Adipocyte (in vitro differentiated cells): Measurements from ENCODE around the gene MYCBP2.
A peak's percentile ranks its signal among the peaks of the same experiment; 100 is the strongest.
"Not testable (repeated sequence)": the region's sequence is repeated elsewhere in the genome, so short reads cannot be mapped to it uniquely, and the experiment has no call there.

ENCODE experiments used
- DNase-seq: peaks from one replicate; pipeline ENCODE4 v3.0.0-alpha.2; 2015; ENCODE audit warnings: low read depth
- H3K27me3 ChIP-seq: replicated peaks from 2 replicates; pipeline ENCODE4 v1.7.0; 2013; ENCODE audit warnings: mild to moderate bottlenecking, low read length, moderate library complexity; ENCODE audit not compliant: control insufficient read depth, insufficient read depth
- H3K36me3 ChIP-seq: 2 replicates; pipeline ENCODE4 v1.7.0; 2013; ENCODE audit warnings: low read length, mild to moderate bottlenecking, moderate library complexity; ENCODE audit not compliant: control insufficient read depth, insufficient read depth, severe bottlenecking
- H3K4me1 ChIP-seq: 2 replicates; pipeline ENCODE4 v1.7.0; 2013; ENCODE audit warnings: mild to moderate bottlenecking, low read length, moderate library complexity; ENCODE audit not compliant: control insufficient read depth, insufficient read depth
- H3K4me3 ChIP-seq: 2 replicates; pipeline ENCODE4 v1.7.0; 2013; ENCODE audit warnings: mild to moderate bottlenecking, low read length, moderate library complexity
- H3K9ac ChIP-seq: 2 replicates; pipeline ENCODE4 v1.7.0; 2013; ENCODE audit warnings: mild to moderate bottlenecking, low read length, moderate library complexity
- H3K9me3 ChIP-seq: 2 replicates; pipeline ENCODE4 v1.7.0; 2013; ENCODE audit warnings: mild to moderate bottlenecking, low read length, moderate library complexity; ENCODE audit not compliant: control insufficient read depth

Gene MYCBP2

GRCh38 chr13:77009011-77009410 is 317.9 kb downstream of the MYCBP2 start:
- Histone ChIP-seq H3K36me3 (peaks cover 74% of the 10 kb centered on the region), H3K9ac (no peak overlapping the region), H3K4me1 (peaks cover 4% of the 10 kb centered on the region), H3K9me3 (no peaks in the 10 kb centered on the region), H3K27me3 (no peaks in the 10 kb centered on the region), H3K4me3 (no peak overlapping the region)
- no peak for DNase-seq

GRCh38 chr13:77008337-77008736 is 318.6 kb downstream of the MYCBP2 start:
- DNase-seq, H3K4me1 ChIP-seq, H3K9ac ChIP-seq, H3K9me3 ChIP-seq, H3K27me3 ChIP-seq, H3K4me3 ChIP-seq: not testable (repeated sequence)
- H3K36me3 ChIP-seq = peaks cover 74% of the 10 kb centered on the region

GRCh38 chr13:77002590-77003190 is 324.2 kb downstream of the MYCBP2 start:
- peak; percentile 76 for DNase-seq
- H3K27me3 ChIP-seq = no peaks in the 10 kb centered on the region
- H3K9me3 ChIP-seq = no peaks in the 10 kb centered on the region
- H3K4me3 ChIP-seq = no peak overlapping the region
- no peak overlapping the region for H3K9ac ChIP-seq
- peaks cover 36% of the 10 kb centered on the region for H3K4me1 ChIP-seq
- peaks cover 44% of the 10 kb centered on the region for H3K36me3 ChIP-seq

- peaks cover 36% of the 10 kb centered on the region for H3K4me1 ChIP-seq
- no peaks in the 10 kb centered on the region for H3K27me3 ChIP-seq
- DNase-seq = no peak
- peaks cover 40% of the 10 kb centered on the region for H3K36me3 ChIP-seq
- H3K9ac ChIP-seq = no peak overlapping the region
- no peaks in the 10 kb centered on the region for H3K9me3 ChIP-seq
- H3K4me3 ChIP-seq = no peak overlapping the region
These were observed 324.8 kb downstream of the MYCBP2 start for GRCh38 chr13:77001963-77002587.

GRCh38 chr13:77001540-77001939 is 325.4 kb downstream of the MYCBP2 start:
- DNase-seq = no peak
- Histone ChIP-seq H3K4me3 (no peak overlapping the region), H3K9ac (no peak overlapping the region), H3K27me3 (no peaks in the 10 kb centered on the region), H3K4me1 (peaks cover 36% of the 10 kb centered on the region), H3K36me3 (peaks cover 36% of the 10 kb centered on the region), H3K9me3 (no peaks in the 10 kb centered on the region)

- no peak for DNase-seq
- Histone ChIP-seq H3K27me3 (no peaks in the 10 kb centered on the region), H3K9me3 (no peaks in the 10 kb centered on the region), H3K9ac (no peak overlapping the region), H3K36me3 (peaks cover 43% of the 10 kb centered on the region), H3K4me1 (peaks cover 36% of the 10 kb centered on the region), H3K4me3 (no peak overlapping the region)
These were observed 326.4 kb downstream of the MYCBP2 start for GRCh38 chr13:77000475-77000874.
